GM20000 (cell line): ENCODE results near the gene CDH23.

ENCODE experiments used
- DNase-seq: peaks from one replicate; pipeline ENCODE4 v3.0.0; 2012; ENCODE audit warnings: low spot score
- TF ChIP-seq, protein P1 (sequence below): IDR thresholded peaks from 2 replicates; pipeline ENCODE4 v1.5.1; 2012; ENCODE audit warnings: mild to moderate bottlenecking, control low read depth; ENCODE audit errors: extremely low read depth, missing control alignments

CDH23 gene

DNA sequence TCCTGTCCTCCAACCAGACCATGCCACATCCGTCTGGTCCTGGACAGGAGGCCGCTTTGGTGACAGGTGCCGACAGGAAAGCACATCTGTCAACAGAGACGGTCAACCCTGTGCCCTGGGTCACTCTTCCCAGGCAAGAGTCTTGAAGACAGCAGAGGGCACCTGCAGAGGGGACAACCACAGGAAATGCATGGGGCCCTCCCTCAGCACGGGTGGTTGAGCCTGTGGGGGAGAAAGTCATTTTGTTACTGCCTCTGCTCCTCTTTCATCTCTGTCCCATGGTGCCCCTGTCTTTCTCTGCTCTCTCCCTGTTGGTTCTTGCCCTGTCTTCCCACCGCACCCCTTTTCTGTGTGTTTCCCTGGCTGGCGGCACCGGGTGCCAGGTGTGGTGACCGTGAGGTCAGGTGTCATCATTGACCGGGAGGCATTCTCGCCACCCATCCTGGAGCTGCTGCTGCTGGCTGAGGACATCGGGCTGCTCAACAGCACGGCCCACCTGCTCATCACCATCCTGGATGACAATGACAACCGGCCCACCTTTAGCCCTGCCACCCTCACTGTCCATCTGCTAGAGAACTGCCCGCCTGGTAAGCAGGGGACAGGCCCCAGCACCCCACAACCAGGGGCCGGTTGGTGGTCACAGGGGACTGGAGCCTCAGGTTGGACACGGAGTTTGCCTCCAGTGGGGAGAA lies 394.2 kb downstream of the CDH23 start:
- no peak for DNase-seq
- TF ChIP-seq, protein P1, sequence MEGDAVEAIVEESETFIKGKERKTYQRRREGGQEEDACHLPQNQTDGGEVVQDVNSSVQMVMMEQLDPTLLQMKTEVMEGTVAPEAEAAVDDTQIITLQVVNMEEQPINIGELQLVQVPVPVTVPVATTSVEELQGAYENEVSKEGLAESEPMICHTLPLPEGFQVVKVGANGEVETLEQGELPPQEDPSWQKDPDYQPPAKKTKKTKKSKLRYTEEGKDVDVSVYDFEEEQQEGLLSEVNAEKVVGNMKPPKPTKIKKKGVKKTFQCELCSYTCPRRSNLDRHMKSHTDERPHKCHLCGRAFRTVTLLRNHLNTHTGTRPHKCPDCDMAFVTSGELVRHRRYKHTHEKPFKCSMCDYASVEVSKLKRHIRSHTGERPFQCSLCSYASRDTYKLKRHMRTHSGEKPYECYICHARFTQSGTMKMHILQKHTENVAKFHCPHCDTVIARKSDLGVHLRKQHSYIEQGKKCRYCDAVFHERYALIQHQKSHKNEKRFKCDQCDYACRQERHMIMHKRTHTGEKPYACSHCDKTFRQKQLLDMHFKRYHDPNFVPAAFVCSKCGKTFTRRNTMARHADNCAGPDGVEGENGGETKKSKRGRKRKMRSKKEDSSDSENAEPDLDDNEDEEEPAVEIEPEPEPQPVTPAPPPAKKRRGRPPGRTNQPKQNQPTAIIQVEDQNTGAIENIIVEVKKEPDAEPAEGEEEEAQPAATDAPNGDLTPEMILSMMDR: no peak

DNA sequence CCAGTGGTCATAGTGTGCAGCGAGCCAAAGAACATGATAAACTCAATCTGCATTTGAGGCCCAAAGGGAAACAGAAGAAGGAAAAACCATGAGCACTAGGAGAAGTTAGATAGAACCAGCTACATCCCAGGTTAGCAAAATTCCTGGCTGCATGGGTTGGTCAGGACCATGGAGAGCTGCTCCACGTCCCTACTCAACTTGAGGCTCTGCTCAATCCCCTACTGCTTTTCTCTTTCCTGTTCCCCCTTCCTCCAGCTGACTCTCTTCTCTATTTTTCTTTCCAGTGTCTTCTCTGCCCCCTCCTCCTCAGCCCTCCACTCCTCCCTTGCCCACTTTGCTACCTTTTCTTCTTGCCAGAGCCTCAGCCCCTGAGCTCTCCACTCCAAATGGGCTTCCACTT lies 398.5 kb downstream of the CDH23 start:
- no peak for DNase-seq
- TF ChIP-seq, protein P1: no peak

DNA sequence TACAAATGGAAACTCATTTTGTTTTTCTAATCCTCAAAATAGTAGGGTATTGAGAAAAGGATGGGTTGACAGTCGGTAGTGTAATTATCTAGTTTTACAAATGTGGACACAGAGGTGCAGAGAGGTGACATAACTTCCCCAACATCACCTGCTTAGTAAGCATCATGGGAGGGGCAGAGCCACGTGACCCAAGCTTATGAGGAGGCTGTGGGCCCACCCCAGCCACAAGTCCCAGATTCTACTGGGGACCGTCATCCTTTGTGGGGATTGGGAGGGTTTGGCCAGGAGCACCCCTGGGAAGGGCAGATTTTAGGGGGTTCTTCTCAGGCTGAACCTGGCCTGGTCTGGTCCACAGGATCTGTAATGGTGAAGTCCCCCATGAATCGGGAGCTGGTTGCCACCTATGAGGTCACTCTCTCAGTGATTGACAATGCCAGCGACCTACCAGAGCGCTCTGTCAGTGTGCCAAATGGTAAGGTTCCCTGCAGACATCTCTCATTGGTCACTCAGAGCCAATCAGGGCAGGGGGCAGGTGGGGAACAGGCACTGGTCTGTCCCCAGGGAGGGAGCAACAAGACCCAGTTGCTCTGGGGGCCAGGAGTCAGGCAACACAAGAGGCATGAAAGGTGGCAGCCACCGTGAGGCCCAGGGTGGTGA lies 400.2 kb downstream of the CDH23 start:
- DNase-seq: no peak
- TF ChIP-seq, protein P1: no peak

DNA sequence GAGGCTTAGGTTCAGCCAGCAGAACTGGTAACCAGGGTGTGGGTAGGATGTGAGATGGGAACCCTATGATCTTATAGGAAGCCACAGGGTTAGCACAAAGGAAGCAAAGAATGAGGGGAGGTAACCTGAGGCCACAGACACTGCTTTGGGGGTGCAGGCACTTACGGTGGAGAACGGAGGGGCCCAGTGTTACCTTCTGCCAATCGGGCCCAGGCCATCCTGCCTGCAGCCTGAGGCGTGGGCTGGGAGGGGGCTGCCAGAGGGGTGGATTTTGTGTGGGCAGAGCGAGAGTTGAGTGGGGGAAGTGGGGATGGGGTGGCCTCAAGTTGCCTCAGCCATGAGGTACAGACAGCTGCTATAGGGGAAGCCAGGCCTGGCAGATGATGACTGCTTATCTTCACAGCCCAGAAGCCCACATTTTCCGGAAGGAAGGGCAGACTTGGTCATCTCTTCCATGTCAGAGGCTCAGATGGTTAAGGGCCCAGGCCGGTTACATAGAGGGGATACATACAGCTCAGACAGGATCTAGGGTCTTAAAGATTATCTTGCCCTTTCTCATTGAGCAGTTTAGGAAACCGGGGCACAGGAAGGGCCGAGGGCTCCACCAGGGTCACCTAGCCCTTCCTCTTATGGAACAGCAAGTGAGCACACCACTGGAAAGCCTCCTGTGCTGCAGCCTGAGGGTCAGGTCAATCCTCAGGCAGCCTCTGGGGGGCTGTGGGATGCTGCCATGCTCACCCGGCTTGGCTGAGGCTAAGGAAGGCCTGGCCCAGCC lies 401.0 kb downstream of the CDH23 start:
- no peak for DNase-seq
- TF ChIP-seq, protein P1: no peak

DNA sequence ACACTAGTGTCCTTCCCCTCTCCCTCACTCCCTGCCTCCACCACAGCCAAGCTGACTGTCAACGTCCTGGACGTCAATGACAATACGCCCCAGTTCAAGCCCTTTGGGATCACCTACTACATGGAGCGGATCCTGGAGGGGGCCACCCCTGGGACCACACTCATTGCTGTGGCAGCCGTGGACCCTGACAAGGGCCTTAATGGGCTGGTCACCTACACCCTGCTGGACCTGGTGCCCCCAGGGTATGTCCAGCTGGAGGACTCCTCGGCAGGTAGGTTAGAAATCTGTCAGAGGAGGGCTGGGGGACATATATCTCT lies 401.5 kb downstream of the CDH23 start:
- TF ChIP-seq, protein P1: no peak
- no peak for DNase-seq

DNA sequence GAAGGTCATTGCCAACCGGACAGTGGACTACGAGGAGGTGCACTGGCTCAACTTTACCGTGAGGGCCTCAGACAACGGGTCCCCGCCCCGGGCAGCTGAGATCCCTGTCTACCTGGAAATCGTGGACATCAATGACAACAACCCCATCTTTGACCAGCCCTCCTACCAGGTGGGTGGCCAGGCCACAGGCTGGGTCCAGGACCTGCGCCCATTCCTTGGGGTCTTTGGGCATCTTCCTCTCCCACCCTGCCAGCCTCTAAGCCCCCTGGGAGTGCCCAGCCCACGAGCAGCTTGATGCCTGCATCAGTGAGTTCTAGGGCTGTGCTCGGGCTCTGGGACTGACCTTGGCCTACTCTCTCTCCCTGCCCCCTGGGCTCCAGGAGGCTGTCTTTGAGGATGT lies 402.4 kb downstream of the CDH23 start:
- no peak for DNase-seq
- TF ChIP-seq, protein P1: no peak
